AG04450 (cell line): ENCODE results near the gene ST6GALNAC4. TPM values are rescaled to one million over a fixed set of nuclear protein-coding genes. Genes with fewer than 3 reads are reported as not detected.
A peak's percentile ranks its signal among the peaks of the same experiment; 100 is the strongest.

ENCODE experiments used
- CTCF ChIA-PET: fragments of 300-600, 350-600 bp; formaldehyde crosslinking; extraction: SDS; loops from one replicate; lab custom pipeline; 2022; ENCODE audit warnings: antibody characterized with exemption, inconsistent platforms; lab: Charles Lee
- POLR2A ChIA-PET: fragments of 350-600 bp; formaldehyde crosslinking; extraction: SDS; loops from one replicate; lab custom pipeline; 2021; ENCODE audit warnings: antibody characterized with exemption, inconsistent platforms; lab: Yijun Ruan, JAX
- DNase-seq: peaks from one replicate; pipeline ENCODE4 v3.0.0-alpha.2; 2011; ENCODE audit warnings: low read depth, low spot score
- H3K27ac ChIP-seq: one replicate; pipeline ENCODE4 v1.5.1; 2012; ENCODE audit warnings: low read depth, low read length, control low read depth
- H3K27me3 ChIP-seq: one replicate; pipeline ENCODE4 v1.6.0; 2012; ENCODE audit warnings: low read length; ENCODE audit not compliant: control insufficient read depth, insufficient read depth
- H3K4me3 ChIP-seq: 2 replicates; pipeline ENCODE4 v1.5.1; 2011; ENCODE audit warnings: mild to moderate bottlenecking, low read depth, low read length, control low read depth
- H3K9me3 ChIP-seq: 2 replicates; pipeline ENCODE4 v1.5.1; 2012; ENCODE audit warnings: low read length; ENCODE audit not compliant: control insufficient read depth, insufficient read depth
- CTCF ChIP-seq: IDR thresholded peaks from 2 replicates; pipeline ENCODE4 v1.5.1; 2011; ENCODE audit warnings: low read depth, low read length, control low read depth, inconsistent platforms
- polyA plus RNA-seq: library from polyadenylated mRNA; depleted of rRNA; stranded (reverse); fragments of >200 nt; gene quantifications from 2 replicates; pipeline ENCODE4 v1.2.3, GENCODE V29; 2011

The ST6GALNAC4 gene
- polyA plus RNA-seq, 1 experiment, result 15.0 TPM

- TF ChIP-seq CTCF, result no peak
- DNase-seq, result no peak
- POLR2A ChIA-PET, result no interaction called here
- CTCF ChIA-PET, result no interaction called here
- Histone ChIP-seq H3K27ac (no peak overlapping the region), H3K9me3 (no peaks in the 10 kb centered on the region; the same call in 1 of the 2 replicates), H3K4me3 (no peak overlapping the region), H3K27me3 (no peaks in the 10 kb centered on the region)
These were observed 49.2 kb downstream of the ST6GALNAC4 start for GRCh38 chr9:127867356-127868277.

GRCh38 chr9:127866535-127866934 is 50.3 kb downstream of the ST6GALNAC4 start:
- Histone ChIP-seq H3K27me3 (no peaks in the 10 kb centered on the region), H3K9me3 (no peaks in the 10 kb centered on the region; the same call in 1 of the 2 replicates), H3K4me3 (no peak overlapping the region), H3K27ac (no peak overlapping the region)
- POLR2A ChIA-PET, result no interaction called here
- 0 out of 2 replicates have a peak, but pooled peaks have one; percentile 0 for TF ChIP-seq CTCF
- CTCF ChIA-PET, result no interaction called here
- no peak for DNase-seq

GRCh38 chr9:127865645-127866464 is 51.0 kb downstream of the ST6GALNAC4 start:
- H3K27me3 ChIP-seq, result no peaks in the 10 kb centered on the region
- no peak overlapping the region for H3K27ac ChIP-seq
- DNase-seq, result no peak
- POLR2A ChIA-PET, result interaction anchor here (0.6 kb wide), 1 partner anchor 51 kb away, joined by 3 read pairs; the partner anchor contains the start of gene ST6GALNAC4
- CTCF ChIA-PET, result no interaction called here
- no peak overlapping the region for H3K4me3 ChIP-seq
- H3K9me3 ChIP-seq, result no peaks in the 10 kb centered on the region; the same call in 1 of the 2 replicates
- peak; percentile 1; the same call in 1 of the 2 replicates for TF ChIP-seq CTCF

DNA sequence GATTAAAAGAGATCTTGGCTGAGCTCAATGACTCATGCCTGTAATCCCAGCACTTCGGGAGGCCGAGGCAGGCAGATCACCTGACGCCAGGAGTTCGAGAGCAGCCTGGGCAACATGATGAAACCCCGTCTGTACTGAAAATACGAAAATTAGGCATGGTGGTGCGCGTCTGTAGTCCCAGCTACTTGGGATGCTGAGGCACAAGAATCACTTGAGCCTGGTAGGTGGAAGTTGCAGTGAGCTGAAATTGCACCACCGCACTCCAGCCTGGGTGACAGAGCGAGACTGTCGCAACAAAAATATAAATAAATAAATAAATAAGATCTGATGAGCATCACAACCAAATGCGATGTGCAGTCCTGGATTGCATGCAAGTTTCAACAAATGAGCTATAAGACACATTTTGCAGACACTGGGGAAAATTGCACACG is 53.6 kb downstream of the ST6GALNAC4 start:
- no peak for DNase-seq
- Histone ChIP-seq H3K4me3 (no peak overlapping the region), H3K27ac (no peak overlapping the region), H3K9me3 (no peaks in the 10 kb centered on the region; the same call in 1 of the 2 replicates), H3K27me3 (no peaks in the 10 kb centered on the region)
- ChIA-PET CTCF (interaction anchor here (1.4 kb wide), 1 partner anchor 128 kb away, joined by 7 read pairs; the partner anchor contains the start of gene TOR2A), POLR2A (interaction anchor here (0.6 to 1.1 kb wide), 2 partner anchors 10 to 416 kb away, joined by 3 to 5 read pairs; no protein-coding TSS in a partner anchor)
- TF ChIP-seq CTCF, result no peak
